OCI-LY7 (cell line): ENCODE results near the gene TARS3.

Experiments used
- EZH2phosphoT487 ChIP-seq: fragments of 200-600 bp; sonication (generic); IDR thresholded peaks from 2 replicates; pipeline ENCODE4 v1.6.1; 2018; ENCODE audit warnings: low read depth, borderline replicate concordance, mild to moderate bottlenecking, mixed run types, antibody characterized with exemption, low read length, moderate library complexity, mixed read lengths
- TF ChIP-seq, protein P1 (sequence below): fragments of 200-600 bp; sonication (generic); conservative IDR thresholded peaks from 2 replicates; pipeline ENCODE4 v1.5.1; 2014; ENCODE audit warnings: mild to moderate bottlenecking, antibody characterized with exemption, low read length, moderate library complexity, mixed read lengths

DNA sequence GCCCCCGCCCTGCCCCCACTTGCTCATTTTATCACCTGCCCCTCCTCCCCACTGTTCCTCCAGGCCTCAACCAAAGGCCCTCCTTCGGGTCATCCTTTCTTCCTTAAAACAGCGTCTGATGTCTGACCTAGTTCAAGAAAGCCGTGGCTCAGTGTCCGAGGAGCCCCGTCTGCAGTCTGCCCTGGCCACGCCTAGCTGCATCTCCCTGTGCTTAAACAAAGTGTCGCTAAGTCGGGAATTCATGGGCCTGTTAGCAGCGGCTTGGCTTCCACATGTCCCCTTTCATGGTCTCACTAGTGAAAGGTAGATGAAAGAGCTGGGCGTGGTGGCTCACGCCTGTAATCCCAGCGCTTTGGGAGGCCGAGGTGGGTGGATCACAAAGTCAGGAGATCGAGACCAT, 113.3 kb downstream of the TARS3 start:
- TF ChIP-seq, protein P1, sequence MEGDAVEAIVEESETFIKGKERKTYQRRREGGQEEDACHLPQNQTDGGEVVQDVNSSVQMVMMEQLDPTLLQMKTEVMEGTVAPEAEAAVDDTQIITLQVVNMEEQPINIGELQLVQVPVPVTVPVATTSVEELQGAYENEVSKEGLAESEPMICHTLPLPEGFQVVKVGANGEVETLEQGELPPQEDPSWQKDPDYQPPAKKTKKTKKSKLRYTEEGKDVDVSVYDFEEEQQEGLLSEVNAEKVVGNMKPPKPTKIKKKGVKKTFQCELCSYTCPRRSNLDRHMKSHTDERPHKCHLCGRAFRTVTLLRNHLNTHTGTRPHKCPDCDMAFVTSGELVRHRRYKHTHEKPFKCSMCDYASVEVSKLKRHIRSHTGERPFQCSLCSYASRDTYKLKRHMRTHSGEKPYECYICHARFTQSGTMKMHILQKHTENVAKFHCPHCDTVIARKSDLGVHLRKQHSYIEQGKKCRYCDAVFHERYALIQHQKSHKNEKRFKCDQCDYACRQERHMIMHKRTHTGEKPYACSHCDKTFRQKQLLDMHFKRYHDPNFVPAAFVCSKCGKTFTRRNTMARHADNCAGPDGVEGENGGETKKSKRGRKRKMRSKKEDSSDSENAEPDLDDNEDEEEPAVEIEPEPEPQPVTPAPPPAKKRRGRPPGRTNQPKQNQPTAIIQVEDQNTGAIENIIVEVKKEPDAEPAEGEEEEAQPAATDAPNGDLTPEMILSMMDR: no peak
- no peak for TF ChIP-seq EZH2phosphoT487
